Fibroblast of peridontal ligament (primary cell): Measurements from ENCODE around the gene TAPT1.

Source experiments
- DNase-seq: peaks from one replicate; pipeline ENCODE4 v3.0.0-alpha.2; 2010; ENCODE audit errors: extremely low read depth

TAPT1 gene

GRCh38 chr4:16250661-16251365, 24.5 kb upstream of the TAPT1 start:
- DNase-seq, result no peak

GRCh38 chr4:16248605-16249004, 22.3 kb upstream of the TAPT1 start:
- DNase-seq, result no peak

- DNase-seq, result no peak
These were observed 19.0 kb upstream of the TAPT1 start for GRCh38 chr4:16245241-16245640.

- DNase-seq, result no peak
These were observed 17.0 kb upstream of the TAPT1 start for GRCh38 chr4:16243285-16243684.

GRCh38 chr4:16240300-16240699, 14.0 kb upstream of the TAPT1 start:
- DNase-seq, result no peak

GRCh38 chr4:16239086-16239485, 12.8 kb upstream of the TAPT1 start:
- DNase-seq, result no peak

- DNase-seq, result no peak
These were observed 12.1 kb upstream of the TAPT1 start for GRCh38 chr4:16238327-16238726.

GRCh38 chr4:16237715-16238114, 11.4 kb upstream of the TAPT1 start:
- no peak for DNase-seq

- no peak for DNase-seq
These were observed 10.2 kb upstream of the TAPT1 start for GRCh38 chr4:16236402-16237023.

GRCh38 chr4:16235209-16235608, 8.9 kb upstream of the TAPT1 start:
- DNase-seq, result no peak

- DNase-seq, result no peak
These were observed 7.4 kb upstream of the TAPT1 start for GRCh38 chr4:16233569-16234177.

GRCh38 chr4:16231570-16232245, 5.4 kb upstream of the TAPT1 start:
- peak; percentile 36 for DNase-seq

- no peak for DNase-seq
These were observed 4.0 kb upstream of the TAPT1 start for GRCh38 chr4:16230308-16230707.

- no peak for DNase-seq
These were observed 3.3 kb upstream of the TAPT1 start for GRCh38 chr4:16229604-16230003.

GRCh38 chr4:16227462-16227868, 1.2 kb upstream of the TAPT1 start:
- peak; percentile 62 for DNase-seq

- peak; percentile 16 for DNase-seq
These were observed 668 bp upstream of the TAPT1 start for GRCh38 chr4:16226816-16227461.

GRCh38 chr4:16225167-16225862, 956 bp downstream of the TAPT1 start:
- DNase-seq, result peak; percentile 64

GRCh38 chr4:16224264-16225166, 1.8 kb downstream of the TAPT1 start:
- DNase-seq, result no peak

GRCh38 chr4:16222957-16223527, 3.2 kb downstream of the TAPT1 start:
- DNase-seq, result peak; percentile 69

- no peak for DNase-seq
These were observed 7.3 kb downstream of the TAPT1 start for GRCh38 chr4:16218950-16219349.
